HepG2 (cell line): ENCODE data around the gene CHN2. TPM values are rescaled to one million over a fixed set of nuclear protein-coding genes. Genes with fewer than 3 reads are reported as not detected.

Experiments
- ATAC-seq: fragments of 200-7000 bp; cut with Tn5 transposase; 3 replicates; pipeline ENCODE4 v1.9.1; 2020; ENCODE audit warnings: mild to moderate bottlenecking, moderate library complexity
- BruUV-seq: library from RNA; stranded (reverse); fragments of 400-500 nt; replicated peaks from 2 replicates; lab custom pipeline; 2021; lab: Mats Ljungman, UMichigan
- CTCF ChIA-PET: fragments of 300-600 bp; formaldehyde crosslinking; extraction: SDS; loops from one replicate; lab custom pipeline; 2021; ENCODE audit warnings: low total read pairs, inconsistent platforms, low intra/inter-chr PET ratio; lab: Yijun Ruan, JAX
- POLR2A ChIA-PET: fragments of 350-600 bp; sonication (Branson Sonifier 250); formaldehyde crosslinking; loops from one replicate; lab custom pipeline; 2020; ENCODE audit warnings: antibody characterized with exemption, inconsistent platforms; lab: Yijun Ruan, JAX
- DNase-seq: peaks from one replicate; pipeline ENCODE4 v3.0.0-alpha.2; 2015; ENCODE audit warnings: low spot score
- FAIRE-seq: peaks from 3 replicates; lab custom pipeline; 2011; peaks lifted over from hg19 to GRCh38; lab: Jason Lieb, UNC
- H2AFZ ChIP-seq: one replicate; pipeline ENCODE4 v1.6.1; 2011; ENCODE audit warnings: low read length, inconsistent platforms
- H3K27ac ChIP-seq: fragments of 300-600 bp; 3 replicates; pipeline ENCODE4 v1.8.0; 2011; ENCODE audit warnings: mixed run types, mild to moderate bottlenecking, mixed read lengths, low read length, inconsistent platforms; ENCODE audit not compliant: insufficient read depth; ENCODE audit errors: extremely low read length
- H3K27me3 ChIP-seq, 2 experiments: fragments of 200-600 bp in 1 of 2; 2 replicates in 1 of 2; 3 replicates in 1 of 2; pipeline versions ENCODE4 v1.6.0 to v1.8.0; 2011; ENCODE audit warnings: low read length in 2 of 2, mild to moderate bottlenecking in 2 of 2, moderate library complexity in 2 of 2, inconsistent platforms in 1 of 2; ENCODE audit not compliant: insufficient read depth in 2 of 2, control insufficient read depth in 1 of 2
- H3K36me3 ChIP-seq, 2 experiments: fragments of 200-600 bp in 1 of 2; replicated peaks in 1 of 2; 2 replicates in 1 of 2; 3 replicates in 1 of 2; pipeline versions ENCODE4 v1.5.1 to v1.8.0; 2011; ENCODE audit warnings: low read length in 2 of 2, inconsistent platforms in 1 of 2; ENCODE audit not compliant: insufficient read depth in 2 of 2, control insufficient read depth in 1 of 2
- H3K4me1 ChIP-seq: 2 replicates; pipeline ENCODE4 v1.5.1; 2012; ENCODE audit warnings: low read length, inconsistent platforms; ENCODE audit not compliant: insufficient read depth
- H3K4me2 ChIP-seq: 2 replicates; pipeline ENCODE4 v1.6.0; 2011; ENCODE audit warnings: low read depth, low read length, inconsistent platforms
- H3K4me3 ChIP-seq, 3 experiments: fragments of 200-600 bp in 1 of 3; sonication (generic), shearing (Covaris generic) in 1 of 3; replicated peaks in 1 of 3; 2 replicates each; pipeline ENCODE4 v1.5.1; 2011 to 2016; ENCODE audit warnings: low read length in 3 of 3, inconsistent platforms in 2 of 3, low read depth in 2 of 3, mild to moderate bottlenecking in 2 of 3, control low read depth in 1 of 3, mixed read lengths in 1 of 3; ENCODE audit not compliant: insufficient read depth in 1 of 3
- H3K79me2 ChIP-seq: one replicate; pipeline ENCODE4 v1.6.1; 2011; ENCODE audit warnings: low read length, inconsistent platforms; ENCODE audit not compliant: insufficient read depth
- H3K9ac ChIP-seq: 2 replicates; pipeline ENCODE4 v1.6.0; 2011; ENCODE audit warnings: mild to moderate bottlenecking, low read depth, low read length, inconsistent platforms; ENCODE audit not compliant: insufficient read depth
- H3K9me3 ChIP-seq: 2 replicates; pipeline ENCODE4 v1.5.1; 2012; ENCODE audit warnings: mild to moderate bottlenecking, low read length
- H4K20me1 ChIP-seq: 2 replicates; pipeline ENCODE4 v1.6.0; 2011; ENCODE audit warnings: inconsistent platforms, mild to moderate bottlenecking, low read length, moderate library complexity; ENCODE audit not compliant: insufficient read depth
- ATF1 ChIP-seq: IDR thresholded peaks from 2 replicates; pipeline ENCODE4 v1.6.1; 2016; ENCODE audit warnings: mild to moderate bottlenecking, control low read depth
- DNMT3B ChIP-seq: conservative IDR thresholded peaks from 2 replicates; pipeline ENCODE4 v1.6.1; 2016; ENCODE audit warnings: missing biosample characterization, control low read depth
- ELF4 ChIP-seq: sonication (generic); formaldehyde crosslinking; IDR thresholded peaks from 2 replicates; pipeline ENCODE4 v1.5.0; 2020; ENCODE audit warnings: missing genetic modification reagents, mild to moderate bottlenecking, moderate library complexity, borderline replicate concordance
- KDM1A ChIP-seq: IDR thresholded peaks from 2 replicates; pipeline ENCODE4 v1.6.1; 2016; ENCODE audit warnings: missing compliant biosample characterization
- KDM4B ChIP-seq: sonication (generic); formaldehyde crosslinking; IDR thresholded peaks from 2 replicates; pipeline ENCODE4 v1.4.0; 2020; ENCODE audit warnings: missing genetic modification reagents
- KLF13 ChIP-seq: sonication (generic); formaldehyde crosslinking; IDR thresholded peaks from 2 replicates; pipeline ENCODE4 v1.4.0; 2020; ENCODE audit warnings: mild to moderate bottlenecking, missing genetic modification reagents
- MAF1 ChIP-seq: sonication (generic); formaldehyde crosslinking; IDR thresholded peaks from 2 replicates; pipeline ENCODE4 v1.5.0; 2020; ENCODE audit warnings: missing genetic modification reagents, borderline replicate concordance
- NBN ChIP-seq: fragments of 450-650 bp; conservative IDR thresholded peaks from 2 replicates; pipeline ENCODE4 v1.6.1; 2017
- NCOA1 ChIP-seq: sonication (generic); formaldehyde crosslinking; IDR thresholded peaks from 2 replicates; pipeline ENCODE4 v1.9.0; 2021; ENCODE audit warnings: missing genetic modification reagents
- NKX3-1 ChIP-seq: sonication (generic); formaldehyde crosslinking; IDR thresholded peaks from 2 replicates; pipeline ENCODE4 v1.5.0; 2020; ENCODE audit warnings: missing genetic modification reagents
- RAD51 ChIP-seq: fragments of 450-650 bp; IDR thresholded peaks from 2 replicates; pipeline ENCODE4 v1.6.1; 2016; ENCODE audit warnings: borderline replicate concordance
- REPIN1 ChIP-seq: sonication (generic); formaldehyde crosslinking; IDR thresholded peaks from 2 replicates; pipeline ENCODE4 v1.8.0; 2022; ENCODE audit warnings: missing genetic modification reagents, low read depth, mild to moderate bottlenecking, borderline replicate concordance
- WIZ ChIP-seq: sonication (generic); formaldehyde crosslinking; IDR thresholded peaks from 2 replicates; pipeline ENCODE4 v1.5.1; 2020; ENCODE audit warnings: mild to moderate bottlenecking, missing genetic modification reagents
- ZFP37 ChIP-seq: sonication (generic); formaldehyde crosslinking; IDR thresholded peaks from 2 replicates; pipeline ENCODE4 v1.4.0; 2020; ENCODE audit warnings: missing genetic modification reagents, borderline replicate concordance
- ZNF724P ChIP-seq: sonication (generic); formaldehyde crosslinking; IDR thresholded peaks from 2 replicates; pipeline ENCODE4 v1.8.0; 2022; ENCODE audit warnings: missing genetic modification reagents, borderline replicate concordance
- ZNF775 ChIP-seq: sonication (generic); formaldehyde crosslinking; IDR thresholded peaks from 2 replicates; pipeline ENCODE4 v1.4.0; 2020; ENCODE audit warnings: missing genetic modification reagents, mild to moderate bottlenecking, moderate library complexity, borderline replicate concordance
- ZNF883 ChIP-seq: sonication (generic); formaldehyde crosslinking; IDR thresholded peaks from 2 replicates; pipeline ENCODE4 v1.5.1; 2020; ENCODE audit warnings: mild to moderate bottlenecking, missing genetic modification reagents; ENCODE audit errors: not compliant biosample characterization
- ZSCAN9 ChIP-seq: IDR thresholded peaks from 2 replicates; pipeline ENCODE4 v1.6.1; 2016; ENCODE audit warnings: borderline replicate concordance
- WGBS: methylation state at CpG from one replicate; pipeline ENCODE4 v1.1.6; 2017; ENCODE audit warnings: low lambda C conversion rate; 5-methylcytosine and 5-hydroxymethylcytosine counted together
- in situ Hi-C: cut with HindIII; loops from 2 replicates; pipeline ENCODE4 v1.10.0; 2017; ENCODE audit warnings: low pct_unique_long_range_greater_than_20kb; ENCODE audit not compliant: extremely low pct_ligation_motif_present
- intact Hi-C: fragments of 100-400 bp; cut with micrococcal nuclease; formaldehyde crosslinking; loops from one replicate; pipeline ENCODE4 v1.10.0; 2022; ENCODE audit not compliant: unreplicated experiment
- polyA plus RNA-seq, 8 experiments: library from polyadenylated mRNA; depleted of rRNA in 3 of 8; stranded (reverse) in 7 of 8; unstranded in 1 of 8; fragments of >200 nt; fragmentation: Illumina TruSeq in 4 of 8; extraction: Trizol in 4 of 8; gene quantifications; 2 replicates each; pipeline versions ENCODE4 v1.2.1 to v1.2.3, GENCODE V29; 2011 to 2016; ENCODE audit warnings: low read depth in 4 of 8, missing spikeins in 1 of 8, mixed read lengths in 1 of 8; ENCODE audit not compliant: insufficient read depth in 1 of 8
- total RNA-seq, 5 experiments: library from RNA; depleted of rRNA; stranded (reverse); fragments of >200 nt; fragmentation: Illumina TruSeq; extraction: Trizol; gene quantifications; 2 replicates each; pipeline ENCODE4 v1.2.3, GENCODE V29; 2016; ENCODE audit warnings: low read depth in 1 of 5
- TF ChIP-seq, protein P1 (sequence below): IDR thresholded peaks from 2 replicates; pipeline ENCODE4 v1.6.1; 2016; ENCODE audit warnings: missing compliant biosample characterization, missing genetic modification reagents, borderline replicate concordance
- TF ChIP-seq, protein P2 (sequence below): IDR thresholded peaks from 2 replicates; pipeline ENCODE4 v1.6.1; 2012; ENCODE audit warnings: inconsistent platforms
- TF ChIP-seq, protein P3 (sequence below): sonication (generic); formaldehyde crosslinking; IDR thresholded peaks from 2 replicates; pipeline ENCODE4 v1.8.0; 2022; ENCODE audit warnings: mild to moderate bottlenecking, missing genetic modification reagents, borderline replicate concordance

The CHN2 gene
- total and polyA plus RNA-seq, 2 of the 13 experiments (the other 11 are each of a cell fraction or from before 2014, with no cell fraction given) = 23.5 to 30.5 TPM

DNA sequence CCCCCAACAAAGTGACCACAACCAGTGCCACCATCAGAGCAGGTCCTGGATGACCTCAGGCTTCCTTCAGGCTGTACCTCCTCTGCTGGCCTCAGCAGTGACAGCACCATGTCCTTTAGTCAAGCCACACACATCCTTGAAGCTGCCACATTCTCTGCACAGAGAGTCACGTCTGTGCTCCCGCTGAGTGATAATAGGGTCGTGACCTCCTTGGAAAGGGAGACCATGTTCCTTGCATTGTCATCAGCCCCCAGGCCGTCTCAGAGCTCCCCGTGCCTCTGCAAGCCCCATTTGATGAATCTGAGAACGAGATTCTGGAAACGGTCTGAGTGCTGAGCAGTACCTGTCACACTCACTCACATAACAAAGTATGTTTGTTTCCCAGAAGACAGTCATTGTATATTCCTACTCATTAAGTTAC lies 262.6 kb downstream of the CHN2 start:
- no peak for ATAC-seq

GRCh38 chr7:29457565-29458011 lies 263.0 kb downstream of the CHN2 start:
- H3K27me3 ChIP-seq = no peaks in the 10 kb centered on the region
- no peak overlapping the region for H3K4me3 ChIP-seq
- H3K4me2 ChIP-seq = no peak overlapping the region
- ATAC-seq = no peak
- CTCF ChIA-PET = no interaction called here
- DNase-seq = no peak
- no peak for FAIRE-seq
- H2AFZ ChIP-seq = no peak overlapping the region
- in situ Hi-C loops = no loop called here
- no peak overlapping the region for H3K9ac ChIP-seq
- no peaks in the 10 kb centered on the region for H4K20me1 ChIP-seq
- no TSS peak for BruUV-seq
- no peaks in the 10 kb centered on the region for H3K79me2 ChIP-seq
- H3K27ac ChIP-seq = no peak overlapping the region
- H3K36me3 ChIP-seq = peaks cover 2 to 4% of the 10 kb centered on the region in 2 experiments; a peak in 2 of 5 replicates
- intact Hi-C loops = no loop called here
- TF ChIP-seq, protein P1, sequence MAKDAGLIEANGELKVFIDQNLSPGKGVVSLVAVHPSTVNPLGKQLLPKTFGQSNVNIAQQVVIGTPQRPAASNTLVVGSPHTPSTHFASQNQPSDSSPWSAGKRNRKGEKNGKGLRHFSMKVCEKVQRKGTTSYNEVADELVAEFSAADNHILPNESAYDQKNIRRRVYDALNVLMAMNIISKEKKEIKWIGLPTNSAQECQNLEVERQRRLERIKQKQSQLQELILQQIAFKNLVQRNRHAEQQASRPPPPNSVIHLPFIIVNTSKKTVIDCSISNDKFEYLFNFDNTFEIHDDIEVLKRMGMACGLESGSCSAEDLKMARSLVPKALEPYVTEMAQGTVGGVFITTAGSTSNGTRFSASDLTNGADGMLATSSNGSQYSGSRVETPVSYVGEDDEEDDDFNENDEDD (CRISPR knock-in tag) = no peak
- TF ChIP-seq ZNF883 (CRISPR knock-in tag) = no peak
- TF ChIP-seq, protein P2, sequence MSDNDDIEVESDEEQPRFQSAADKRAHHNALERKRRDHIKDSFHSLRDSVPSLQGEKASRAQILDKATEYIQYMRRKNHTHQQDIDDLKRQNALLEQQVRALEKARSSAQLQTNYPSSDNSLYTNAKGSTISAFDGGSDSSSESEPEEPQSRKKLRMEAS = no peak
- no peak for TF ChIP-seq NKX3-1 (CRISPR knock-in tag)
- no peak for TF ChIP-seq REPIN1 (CRISPR knock-in tag)
- no peak for TF ChIP-seq NCOA1 (CRISPR knock-in tag)
- TF ChIP-seq ATF1 (CRISPR knock-in tag) = no peak
- TF ChIP-seq ZNF724P (CRISPR knock-in tag) = no peak
- no peak for TF ChIP-seq ZNF775
- TF ChIP-seq DNMT3B = no peak
- no peak for TF ChIP-seq NBN
- no peak for TF ChIP-seq MAF1
- TF ChIP-seq ELF4 (CRISPR knock-in tag) = no peak
- H3K4me1 ChIP-seq = peaks cover 15% of the 10 kb centered on the region
- 94% methylated on average over 7 of the region's 7 CpGs for WGBS
- H3K9me3 ChIP-seq = no peaks in the 10 kb centered on the region
- POLR2A ChIA-PET = interaction anchor here (1.6 kb wide), 1 partner anchor 8 kb away, joined by 4 read pairs; no protein-coding TSS in a partner anchor

More for the DNA sequence above, 262.6 kb downstream of the CHN2 start:
- Histone ChIP-seq H3K27me3 (no peaks in the 10 kb centered on the region), H3K4me3 (no peak overlapping the region), H3K9me3 (no peaks in the 10 kb centered on the region), H3K36me3 (peaks cover 2 to 4% of the 10 kb centered on the region in 2 experiments; a peak in 2 of 5 replicates), H3K4me1 (peaks cover 15% of the 10 kb centered on the region), H3K79me2 (no peaks in the 10 kb centered on the region), H3K27ac (no peak overlapping the region), H3K9ac (no peak overlapping the region)
- WGBS = 100% methylated on average over 4 of the region's 7 CpGs
- intact Hi-C loops = no loop called here
- POLR2A ChIA-PET = interaction anchor here (1.6 kb wide), 1 partner anchor 7 kb away, joined by 4 read pairs; no protein-coding TSS in a partner anchor
- DNase-seq = no peak
- CTCF ChIA-PET = no interaction called here
- in situ Hi-C loops = no loop called here
- FAIRE-seq = no peak
- no peak for TF ChIP-seq RAD51
- TF ChIP-seq, protein P3, sequence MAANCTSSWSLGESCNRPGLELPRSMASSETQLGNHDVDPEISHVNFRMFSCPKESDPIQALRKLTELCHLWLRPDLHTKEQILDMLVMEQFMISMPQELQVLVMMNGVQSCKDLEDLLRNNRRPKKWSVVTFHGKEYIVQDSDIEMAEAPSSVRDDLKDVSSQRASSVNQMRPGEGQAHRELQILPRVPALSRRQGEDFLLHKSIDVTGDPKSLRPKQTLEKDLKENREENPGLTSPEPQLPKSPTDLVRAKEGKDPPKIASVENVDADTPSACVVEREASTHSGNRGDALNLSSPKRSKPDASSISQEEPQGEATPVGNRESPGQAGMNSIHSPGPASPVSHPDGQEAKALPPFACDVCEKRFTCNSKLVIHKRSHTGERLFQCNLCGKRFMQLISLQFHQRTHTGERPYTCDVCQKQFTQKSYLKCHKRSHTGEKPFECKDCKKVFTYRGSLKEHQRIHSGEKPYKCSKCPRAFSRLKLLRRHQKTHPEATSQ (CRISPR knock-in tag) = no peak
- no peak for TF ChIP-seq ZFP37
- TF ChIP-seq KDM4B (CRISPR knock-in tag) = no peak
- no peak for TF ChIP-seq KLF13 (CRISPR knock-in tag)
- TF ChIP-seq ZSCAN9 (CRISPR knock-in tag) = no peak
- TF ChIP-seq WIZ (CRISPR knock-in tag) = no peak
- TF ChIP-seq KDM1A (CRISPR knock-in tag) = no peak
- TF ChIP-seq, all 625 proteins: peak for 0
- no peak overlapping the region for H2AFZ ChIP-seq
- BruUV-seq = no TSS peak
- H3K4me2 ChIP-seq = no peak overlapping the region
- H4K20me1 ChIP-seq = no peaks in the 10 kb centered on the region
